Ishikawa (cell line): ENCODE results near the gene MYORG.

Source experiments
- EGR1 ChIP-seq: IDR thresholded peaks from 2 replicates; pipeline ENCODE4 v1.6.1; 2012
- EP300 ChIP-seq: IDR thresholded peaks from 2 replicates; pipeline ENCODE4 v1.6.1; 2012; ENCODE audit warnings: borderline replicate concordance
- FOXM1 ChIP-seq: IDR thresholded peaks from 2 replicates; pipeline ENCODE4 v1.6.1; 2012; ENCODE audit warnings: low read depth, borderline replicate concordance
- NFIC ChIP-seq: IDR thresholded peaks from 2 replicates; pipeline ENCODE4 v1.6.1; 2012
- RAD21 ChIP-seq: IDR thresholded peaks from 2 replicates; pipeline ENCODE4 v1.6.1; 2012; ENCODE audit warnings: low read depth
- REST ChIP-seq: IDR thresholded peaks from 2 replicates; pipeline ENCODE4 v1.6.1; 2012; ENCODE audit warnings: low read depth, mild to moderate bottlenecking
- TAF1 ChIP-seq: IDR thresholded peaks from 2 replicates; pipeline ENCODE4 v1.6.1; 2012; ENCODE audit warnings: low read depth, mild to moderate bottlenecking
- TCF12 ChIP-seq: IDR thresholded peaks from 2 replicates; pipeline ENCODE4 v1.6.1; 2012; ENCODE audit warnings: low read depth
- YY1 ChIP-seq: IDR thresholded peaks from 2 replicates; pipeline ENCODE4 v1.6.1; 2012; ENCODE audit warnings: low read depth
- TF ChIP-seq, protein P1 (sequence below): IDR thresholded peaks from 2 replicates; pipeline ENCODE4 v1.6.1; 2012
- TF ChIP-seq, protein P2 (sequence below): IDR thresholded peaks from 2 replicates; pipeline ENCODE4 v1.6.1; 2012

GRCh38 chr9:34335376-34335775 is 41.3 kb downstream of the MYORG start:
- TF ChIP-seq TAF1 (no peak), REST (no peak), EP300 (no peak), TCF12 (no peak), NFIC (no peak), FOXM1 (no peak), RAD21 (no peak), YY1 (no peak), EGR1 (no peak)
- TF ChIP-seq, protein P1, sequence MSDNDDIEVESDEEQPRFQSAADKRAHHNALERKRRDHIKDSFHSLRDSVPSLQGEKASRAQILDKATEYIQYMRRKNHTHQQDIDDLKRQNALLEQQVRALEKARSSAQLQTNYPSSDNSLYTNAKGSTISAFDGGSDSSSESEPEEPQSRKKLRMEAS = no peak
- TF ChIP-seq, protein P2, sequence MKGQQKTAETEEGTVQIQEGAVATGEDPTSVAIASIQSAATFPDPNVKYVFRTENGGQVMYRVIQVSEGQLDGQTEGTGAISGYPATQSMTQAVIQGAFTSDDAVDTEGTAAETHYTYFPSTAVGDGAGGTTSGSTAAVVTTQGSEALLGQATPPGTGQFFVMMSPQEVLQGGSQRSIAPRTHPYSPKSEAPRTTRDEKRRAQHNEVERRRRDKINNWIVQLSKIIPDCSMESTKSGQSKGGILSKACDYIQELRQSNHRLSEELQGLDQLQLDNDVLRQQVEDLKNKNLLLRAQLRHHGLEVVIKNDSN = no peak
